ENCODE data around the gene TNFRSF18. TPM values are rescaled to one million over a fixed set of nuclear protein-coding genes. Genes with fewer than 3 reads are reported as not detected.

The TNFRSF18 gene
- total RNA-seq, 1 experiment from 2014 or later: 0.83 TPM

- TF ChIP-seq HMGXB4 (CRISPR knock-in tag; IDR thresholded peaks at IDR 0.05) (no peak), FOXP4 (CRISPR knock-in tag; IDR thresholded peaks at IDR 0.05) (no peak)
These were observed 4.5 kb upstream of the TNFRSF18 start (continued) for GRCh38 chr1:1210726-1211540.

GRCh38 chr1:1208713-1209433, 2.5 kb upstream of the TNFRSF18 start:
- DNase-seq (ENCODE audit: low spot score) (no peak), ATAC-seq (no peak)
- Mint-ChIP-seq H3K27me3 (ENCODE audit: low read depth) (peaks cover 4% of the 10 kb centered on the region), H3K4me3 (no peak overlapping the region), H3K27ac (no peak overlapping the region), H3K36me3 (no peaks in the 10 kb centered on the region), H3K9me3 (no peaks in the 10 kb centered on the region), H3K4me1 (no peaks in the 10 kb centered on the region)
- CTCF ChIA-PET: no interaction called here
- no peak for TF ChIP-seq ZNF416 (CRISPR knock-in tag; IDR thresholded peaks at IDR 0.05)
- no peak for TF ChIP-seq HMGA2 (CRISPR knock-in tag; IDR thresholded peaks at IDR 0.05)
- no peak for TF ChIP-seq KAT7 (CRISPR knock-in tag; IDR thresholded peaks at IDR 0.05; ENCODE audit: borderline replicate concordance)
- no peak for TF ChIP-seq IRF1 (CRISPR knock-in tag; IDR thresholded peaks at IDR 0.05)
- no peak for TF ChIP-seq MLX (CRISPR knock-in tag; IDR thresholded peaks at IDR 0.05)
- TF ChIP-seq E2F4 (CRISPR knock-in tag; IDR thresholded peaks at IDR 0.05; ENCODE audit: borderline replicate concordance, low read depth): no peak
- TF ChIP-seq NR2C2 (CRISPR knock-in tag; IDR thresholded peaks at IDR 0.05): no peak
- no peak for TF ChIP-seq ZNF281 (CRISPR knock-in tag; IDR thresholded peaks at IDR 0.05)
- TF ChIP-seq ZNF396 (CRISPR knock-in tag; IDR thresholded peaks at IDR 0.05; ENCODE audit: borderline replicate concordance): no peak
- no peak for TF ChIP-seq TEAD4 (CRISPR knock-in tag; IDR thresholded peaks at IDR 0.05)
- TF ChIP-seq MXD4 (CRISPR knock-in tag; IDR thresholded peaks at IDR 0.05; ENCODE audit: borderline replicate concordance): no peak
- no peak for TF ChIP-seq CREB1 (CRISPR knock-in tag; IDR thresholded peaks at IDR 0.05)
- TF ChIP-seq AFF4 (CRISPR knock-in tag; IDR thresholded peaks at IDR 0.05; ENCODE audit: borderline replicate concordance): no peak
- POLR2A ChIA-PET: no interaction called here
